ENCODE results near the gene HCCS.

Gene HCCS

DNA sequence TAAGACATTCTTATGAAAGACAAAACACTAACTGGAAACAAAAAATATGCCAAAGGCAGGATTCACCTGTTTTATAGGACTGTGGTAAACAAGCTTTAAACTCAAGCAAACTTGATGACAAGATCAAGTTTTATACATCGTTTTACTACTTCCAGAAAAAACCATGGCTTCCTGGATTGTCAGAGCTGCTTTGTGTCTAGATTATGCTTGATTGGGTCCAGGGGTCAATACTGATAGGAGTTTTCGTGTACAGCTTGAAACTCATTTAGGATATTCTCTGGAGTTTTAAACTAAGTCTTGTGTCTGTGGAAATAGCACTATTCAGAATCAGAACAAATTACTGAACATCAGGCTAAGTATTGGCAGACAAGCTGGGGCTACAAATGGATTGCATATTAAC, 13.0 kb downstream of the HCCS start:
- no peak for DNase-seq

DNA sequence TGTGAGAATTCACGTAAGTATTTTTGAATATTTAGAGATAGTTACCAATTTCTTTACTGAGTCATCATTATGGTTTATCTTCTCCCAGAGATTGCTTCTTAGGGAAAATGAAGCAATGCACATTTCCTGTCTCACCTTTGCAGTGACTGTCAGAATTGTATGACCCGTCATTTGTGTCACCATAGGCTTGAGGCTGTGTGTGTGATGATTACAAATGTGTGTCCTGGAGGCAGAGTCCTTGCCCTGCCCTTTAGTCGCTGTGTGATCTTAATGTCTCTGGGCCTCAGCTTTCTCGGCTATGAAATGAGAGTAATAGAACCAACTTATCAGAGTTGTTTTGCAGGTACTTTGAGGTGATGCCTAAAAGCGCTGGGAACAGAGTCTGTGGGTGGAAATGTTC, 13.9 kb downstream of the HCCS start:
- no peak for DNase-seq

DNA sequence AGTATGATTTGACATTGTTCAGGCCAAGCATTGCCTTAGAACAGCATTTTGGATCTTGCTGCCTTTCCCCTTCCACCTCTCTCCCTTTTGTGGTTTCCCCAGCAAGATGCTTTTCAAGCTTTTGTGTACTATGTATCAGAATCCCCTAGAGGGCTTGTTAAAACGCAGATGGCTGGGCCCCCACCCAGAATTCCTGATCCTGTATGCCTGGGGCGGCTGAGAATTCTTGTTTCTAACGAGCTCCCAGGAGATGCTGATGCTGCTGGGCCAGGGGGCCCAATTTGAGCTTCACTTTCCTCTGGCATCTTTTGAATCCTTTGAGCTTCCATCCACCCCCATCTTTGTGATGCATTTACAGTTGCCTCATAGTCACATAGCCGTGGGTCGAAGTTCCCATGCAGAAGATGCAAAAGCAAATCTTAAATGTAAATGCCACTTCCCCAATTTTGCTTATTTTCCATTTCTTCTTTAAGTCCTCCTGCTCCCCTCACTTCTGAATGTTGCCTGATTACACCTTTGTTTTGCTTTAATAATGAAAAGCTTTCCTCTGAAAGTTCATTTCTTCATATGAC, 18.5 kb downstream of the HCCS start:
- no peak for DNase-seq

DNA sequence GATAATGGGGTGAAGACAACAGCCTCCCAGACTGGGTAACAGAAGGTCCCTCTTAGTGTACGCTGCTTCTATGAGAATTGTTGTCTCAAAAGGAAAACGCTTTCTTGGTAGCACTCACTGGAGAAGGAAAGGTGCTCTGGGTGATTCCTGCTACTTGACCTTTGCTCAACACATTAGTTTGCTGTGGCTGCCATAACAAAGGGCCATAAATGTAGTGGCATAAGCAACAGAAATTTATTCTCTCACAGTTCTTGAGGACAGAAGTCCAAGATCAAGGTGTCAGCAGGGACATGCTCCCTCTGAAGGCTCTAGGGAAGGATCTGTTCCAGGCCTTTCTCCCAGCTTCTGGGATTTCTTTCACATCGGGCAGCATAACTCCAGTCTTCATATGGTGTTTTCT, 19.0 kb downstream of the HCCS start:
- no peak for DNase-seq

DNA sequence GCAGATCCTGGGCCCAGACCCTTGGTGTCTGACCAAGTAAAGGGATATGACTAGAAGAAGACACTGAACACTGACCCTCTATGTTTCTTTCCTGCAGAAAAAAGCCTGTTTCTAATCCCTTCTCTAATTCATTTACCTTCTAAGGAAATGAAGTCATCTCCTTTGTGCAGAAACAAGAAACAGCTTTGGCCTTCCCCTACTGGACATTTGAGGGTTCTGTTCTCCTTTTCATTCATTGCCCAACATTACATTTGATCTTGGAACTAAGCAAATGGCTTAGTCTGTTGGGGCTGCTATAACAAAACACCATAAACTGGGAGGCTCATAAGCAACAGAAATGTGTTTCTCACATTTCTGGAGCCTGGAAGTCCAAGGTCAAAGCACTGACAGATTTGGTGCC, 20.0 kb downstream of the HCCS start:
- no peak for DNase-seq

DNA sequence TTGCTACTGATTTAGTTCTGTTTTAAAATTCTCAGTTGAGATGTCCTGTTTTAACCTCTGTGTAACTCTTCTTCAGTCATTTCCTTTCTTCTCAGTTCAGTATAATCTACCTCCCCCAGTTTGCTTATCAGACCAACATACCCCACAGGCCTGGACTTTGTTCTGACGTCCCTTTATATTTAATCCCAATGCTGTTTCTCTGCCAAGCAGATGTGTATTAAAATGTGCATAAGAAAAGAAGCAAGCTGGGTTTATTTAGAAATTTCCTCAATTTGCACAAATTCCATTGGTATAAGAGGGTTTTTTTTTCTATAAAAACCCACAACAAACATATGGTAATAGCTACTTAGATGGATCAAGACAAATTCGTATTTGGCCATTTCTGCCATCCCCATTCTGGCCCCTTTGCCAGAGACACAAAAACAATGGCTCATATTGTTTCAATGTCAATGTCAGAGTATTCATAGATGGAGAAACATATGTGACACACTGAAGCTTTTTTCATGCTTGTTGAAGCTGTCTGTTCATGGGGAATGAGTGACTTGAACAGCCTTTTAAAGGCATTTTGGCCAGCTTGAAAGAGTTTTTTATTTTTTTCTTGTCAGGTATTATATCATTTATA, 24.5 kb downstream of the HCCS start:
- DNase-seq, result no peak

DNA sequence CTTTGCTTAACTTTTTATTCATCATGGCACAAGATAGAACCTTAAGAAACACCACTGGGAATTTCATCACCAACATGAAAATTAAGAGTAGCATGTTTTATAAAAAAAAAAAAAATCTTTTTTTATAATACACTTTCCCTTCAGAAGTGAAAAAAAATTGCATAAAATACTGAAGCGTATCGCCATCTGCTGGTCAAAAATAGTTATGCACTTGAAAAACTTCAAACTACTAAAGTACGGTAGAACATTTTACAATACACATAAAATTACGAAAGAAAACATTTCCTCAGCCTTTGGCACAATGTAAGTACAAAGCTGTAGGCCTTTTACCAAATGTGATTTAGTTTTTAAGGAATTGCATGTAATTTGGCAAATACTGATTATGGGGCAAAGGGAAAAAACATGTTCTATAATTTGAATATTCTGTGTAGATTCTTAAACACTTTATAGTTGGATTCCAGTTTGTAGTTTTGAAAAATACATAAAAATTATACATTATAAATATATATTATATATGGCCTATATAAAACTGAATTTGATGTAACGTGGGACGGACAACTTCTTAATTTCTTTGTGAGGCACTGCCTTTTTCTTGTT, 26.5 kb downstream of the HCCS start:
- no peak for DNase-seq

DNA sequence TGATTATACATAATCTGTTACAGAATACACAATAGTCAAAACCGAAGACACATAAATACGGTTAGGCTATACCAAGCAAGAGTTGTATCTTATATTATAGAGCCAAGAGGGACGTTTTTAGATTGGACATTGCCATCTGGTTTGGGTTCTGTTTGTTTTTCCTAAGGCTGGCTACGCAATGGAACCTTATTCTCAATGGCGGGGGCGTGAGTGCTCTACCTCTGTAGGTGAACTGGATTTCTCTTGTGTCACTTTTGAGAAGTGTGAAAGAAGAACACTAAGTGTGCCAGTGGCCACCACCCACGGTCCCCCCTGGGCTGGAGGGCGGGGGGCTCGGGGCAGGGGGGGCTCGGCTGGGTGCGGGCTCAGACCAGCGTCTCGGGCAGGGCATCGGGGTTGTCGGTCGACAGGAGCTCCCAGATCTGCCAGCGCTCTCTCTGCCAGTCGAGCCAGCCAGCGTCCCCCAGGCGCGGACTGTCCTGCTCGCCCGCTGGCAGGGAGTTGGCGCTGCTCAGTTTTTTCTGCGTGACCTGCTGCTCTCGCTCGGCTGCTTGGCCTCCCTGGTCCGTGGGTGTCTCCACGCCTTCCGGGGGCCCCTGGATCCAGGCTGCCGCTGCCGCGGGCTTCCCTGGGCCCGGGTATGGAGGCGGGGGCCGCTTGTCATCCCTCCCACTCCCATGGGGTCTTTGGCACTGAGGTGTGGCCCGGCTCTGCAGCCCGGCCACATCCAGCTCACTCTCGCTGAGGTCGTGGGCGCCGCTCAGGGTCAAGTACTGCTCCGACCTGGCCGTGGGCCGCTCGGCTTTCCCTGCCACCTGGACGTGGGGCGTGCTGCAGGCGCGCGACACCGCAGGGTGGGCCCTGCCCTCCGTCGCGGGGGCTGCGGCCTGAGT, 27.6 kb downstream of the HCCS start:
- no peak for DNase-seq

DNA sequence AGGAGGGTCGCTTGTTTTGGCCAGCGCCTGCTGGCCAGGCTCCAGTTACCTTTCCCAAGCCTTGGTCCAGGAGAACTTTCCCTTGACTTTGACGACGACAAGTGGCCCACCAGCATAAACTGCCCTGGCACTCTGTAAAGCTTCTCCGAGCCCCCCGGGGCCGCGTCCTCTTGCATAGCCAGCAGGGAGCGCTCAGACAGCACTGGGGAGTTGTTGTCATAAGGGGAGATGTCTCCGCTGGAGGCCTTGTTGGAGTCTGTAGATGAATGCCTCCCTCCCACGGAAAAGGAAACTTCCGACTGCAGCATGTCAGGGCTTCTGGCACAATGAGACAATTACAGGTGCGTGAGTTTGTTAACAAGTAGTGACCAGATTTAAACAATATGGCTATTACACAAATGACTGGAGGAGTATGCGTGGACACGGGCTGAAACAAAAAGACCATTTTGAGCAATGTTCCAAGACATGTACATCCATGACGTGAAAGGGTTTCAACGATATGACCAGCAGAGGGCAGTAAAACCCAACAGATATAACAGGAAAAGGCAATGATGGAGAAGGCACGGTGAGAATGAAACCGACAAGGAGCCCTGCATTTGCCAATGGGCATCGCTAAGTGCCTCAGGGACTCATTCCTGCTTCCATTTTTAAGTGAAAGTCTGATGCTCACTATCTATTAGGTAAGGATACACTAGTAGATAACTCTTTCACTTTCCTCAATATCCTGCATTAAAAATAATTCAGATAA, 33.0 kb downstream of the HCCS start:
- peak in 2 of 4 experiments; percentile 1 for DNase-seq

DNA sequence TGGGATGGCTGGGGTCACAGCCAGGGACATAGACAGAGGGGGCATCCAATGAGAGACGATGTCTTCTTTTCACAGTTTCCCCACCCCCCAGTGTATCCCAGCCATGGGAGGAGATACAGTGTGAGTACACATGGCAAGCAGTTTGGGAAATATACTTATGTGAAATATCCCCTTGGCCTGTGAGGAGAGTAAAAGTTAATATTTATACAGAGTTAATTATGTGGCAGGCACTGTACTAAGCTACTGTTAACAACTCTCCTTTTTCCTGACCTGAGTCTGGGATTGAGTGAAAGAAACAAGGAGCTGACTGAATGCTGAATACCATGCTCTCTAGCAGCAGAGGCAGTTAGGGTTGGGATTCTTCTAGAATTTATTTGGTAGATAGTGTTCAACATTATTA, 35.3 kb downstream of the HCCS start:
- DNase-seq, result no peak

DNA sequence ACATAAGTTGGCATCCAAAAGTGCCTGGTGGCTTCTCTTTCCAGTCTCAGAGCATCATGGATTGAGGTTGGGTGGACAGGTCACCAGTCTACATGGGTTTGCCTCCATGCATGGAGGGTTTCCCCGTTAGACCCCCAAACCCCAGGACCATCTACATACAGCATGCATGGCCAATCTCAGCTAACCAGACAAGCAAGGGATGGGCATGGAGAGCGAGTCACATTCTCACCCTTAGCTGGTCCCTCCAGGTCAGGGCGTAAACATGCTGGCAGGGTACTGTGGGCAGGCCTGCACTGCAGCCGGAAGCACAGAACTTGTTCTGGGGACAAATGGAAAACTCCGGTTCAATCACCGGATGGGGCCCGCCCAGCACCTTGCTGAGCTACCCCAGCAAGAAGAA, 37.3 kb downstream of the HCCS start:
- DNase-seq, result no peak

DNA sequence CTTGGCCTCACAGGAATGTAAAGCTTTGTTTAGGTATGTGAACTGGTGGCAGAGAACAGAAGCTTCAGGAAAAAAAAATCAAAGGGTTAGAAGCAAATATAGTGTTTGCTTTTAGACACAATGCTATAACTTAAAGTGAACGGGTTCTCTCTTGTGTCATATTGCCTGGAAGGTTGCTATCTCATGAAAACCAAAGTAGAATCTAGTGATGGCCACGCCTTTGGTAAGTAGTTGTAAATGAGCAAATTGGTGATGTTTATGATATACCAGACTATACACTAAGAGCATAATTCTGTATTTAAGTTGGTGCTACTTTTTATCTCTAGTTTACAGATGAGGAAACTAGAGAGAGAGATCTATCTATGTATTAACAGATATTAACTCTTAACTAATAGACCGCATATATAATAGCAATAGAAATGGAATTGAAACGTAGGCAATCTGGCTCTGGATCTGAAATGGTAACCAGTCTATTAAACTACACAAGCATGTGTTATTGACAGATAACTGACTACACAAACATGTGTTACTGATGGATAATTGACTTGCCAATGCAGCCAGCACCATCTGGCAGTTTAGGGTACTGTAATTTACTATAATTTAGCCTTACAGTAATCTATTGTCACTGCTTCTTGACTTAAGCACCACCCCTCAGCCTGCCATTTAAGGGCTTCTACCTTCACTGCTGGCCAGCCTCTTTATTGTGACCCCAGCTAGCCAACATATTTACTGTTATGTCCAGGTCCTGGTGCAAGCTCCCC, 40.8 kb downstream of the HCCS start:
- no peak for DNase-seq

DNA sequence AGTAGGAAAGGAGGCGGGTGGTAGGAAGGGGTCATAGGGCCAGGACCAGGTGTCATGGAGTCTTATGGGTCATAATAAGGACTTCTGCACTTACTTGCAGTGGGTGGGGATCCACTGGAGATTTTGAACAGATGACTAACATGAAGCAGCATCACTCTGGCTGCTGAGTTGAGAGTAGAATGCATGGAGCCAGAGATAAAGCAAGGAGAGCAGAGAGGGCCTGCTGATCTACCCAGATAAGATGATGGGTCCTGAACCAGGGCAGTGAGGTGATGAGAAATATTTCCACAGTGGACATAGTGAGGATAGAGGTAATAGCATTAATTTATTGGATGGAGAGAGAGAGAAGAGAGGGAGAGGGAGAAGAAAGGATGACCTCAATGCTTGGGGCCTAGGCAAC, 48.0 kb downstream of the HCCS start:
- DNase-seq, result no peak

DNA sequence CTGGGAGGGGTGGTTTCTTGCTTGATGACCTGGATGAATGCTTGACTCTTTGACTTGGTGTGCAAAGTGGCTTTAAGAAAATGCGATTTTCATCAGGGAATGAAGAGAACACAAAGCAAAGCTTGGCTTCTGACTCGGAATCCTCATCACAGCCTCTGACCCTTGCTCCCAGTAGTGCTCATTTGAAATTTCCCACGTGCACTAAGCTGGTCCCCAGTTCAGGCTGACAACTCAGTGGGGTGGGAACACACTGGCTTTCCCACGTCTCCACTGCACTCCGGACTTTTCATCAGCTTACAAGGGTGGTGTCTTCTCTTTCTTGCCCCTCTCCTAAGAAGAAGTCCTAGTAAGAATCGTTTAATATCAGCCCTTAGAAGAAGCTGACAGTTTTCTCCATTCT, 53.3 kb downstream of the HCCS start:
- DNase-seq, result no peak

DNA sequence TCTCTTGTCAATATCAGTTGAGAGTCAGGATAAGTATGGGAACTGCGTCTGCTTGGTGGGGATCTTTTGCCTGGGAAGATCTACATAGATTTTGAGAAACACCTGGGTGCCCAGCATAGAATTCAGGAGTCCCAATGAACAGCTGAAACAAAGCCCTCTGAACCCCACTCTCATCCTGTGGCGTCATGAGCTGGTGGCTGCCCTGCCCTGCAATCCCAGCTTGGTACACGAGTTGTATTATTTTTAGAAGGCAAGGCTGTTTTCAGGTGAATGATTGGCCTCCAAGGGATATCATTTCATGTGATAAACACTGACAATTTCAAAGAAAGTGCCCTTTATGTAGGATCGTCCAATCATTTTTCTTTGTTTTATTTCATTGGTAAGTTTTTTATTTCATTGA, 60.8 kb downstream of the HCCS start:
- DNase-seq, result no peak

DNA sequence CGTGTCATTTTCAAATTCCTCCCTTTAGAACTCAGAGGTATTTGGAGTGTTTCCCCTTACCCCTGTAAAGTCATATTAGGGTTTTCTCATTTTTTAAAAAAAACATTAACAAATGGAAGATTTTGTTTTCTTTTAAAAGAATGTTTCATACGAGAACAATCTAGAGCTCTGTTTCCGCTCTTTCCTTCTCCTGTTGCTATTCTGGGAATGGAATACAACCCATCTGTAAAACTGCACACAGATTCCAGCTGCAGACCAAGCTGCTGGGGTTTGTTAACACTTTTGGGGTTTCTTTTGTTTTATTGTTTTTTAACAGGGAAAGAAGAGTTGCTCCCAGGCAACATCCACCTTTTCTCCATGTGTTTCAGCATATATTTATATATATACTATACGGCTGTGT, 61.3 kb downstream of the HCCS start:
- DNase-seq, result no peak

All from activated CD4-positive, CD25-positive, alpha-beta regulatory T cell (primary cell).